Measurements from ENCODE around the gene NSD1. TPM values are rescaled to one million over a fixed set of nuclear protein-coding genes. Genes with fewer than 3 reads are reported as not detected.

The NSD1 gene
- total RNA-seq, 2 donors from 2014 or later, result 62.6 to 80.5 TPM

- H3K9me3 Mint-ChIP-seq, result no peaks in the 10 kb centered on the region
- DNase-seq (ENCODE audit: low spot score in 2 of 2) (no peak), ATAC-seq (no peak)
- H3K27ac Mint-ChIP-seq, result no peak overlapping the region
- no peaks in the 10 kb centered on the region for H3K36me3 Mint-ChIP-seq
Measured at GRCh38 chr5:177096162-177097015, 37.2 kb upstream of the NSD1 start.

- no peak for DNase-seq (ENCODE audit: low spot score in 2 of 2)
- Mint-ChIP-seq H3K27ac (no peak overlapping the region), H3K36me3 (no peaks in the 10 kb centered on the region), H3K9me3 (no peaks in the 10 kb centered on the region)
- ATAC-seq, result no peak
Measured at GRCh38 chr5:177097016-177097985, 36.3 kb upstream of the NSD1 start.

DNA sequence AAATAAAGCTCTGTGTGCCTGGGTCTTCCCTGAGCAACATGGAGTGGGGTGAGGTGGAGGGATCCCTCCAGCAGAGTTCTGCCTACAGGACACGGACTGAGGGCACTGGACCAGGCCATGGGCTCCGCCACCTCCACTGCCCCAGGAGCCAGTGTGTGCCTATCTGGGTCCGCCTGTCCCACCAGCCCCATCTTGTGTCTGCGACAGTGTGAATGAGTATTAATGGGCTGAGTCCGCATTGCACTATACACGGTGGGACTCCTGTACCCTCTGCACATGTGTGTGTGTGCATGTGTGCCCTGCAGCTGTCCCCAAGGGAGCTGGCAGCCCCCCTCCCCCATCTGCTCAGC is 35.5 kb upstream of the NSD1 start:
- H3K27ac Mint-ChIP-seq, result no peak overlapping the region
- ATAC-seq (no peak), DNase-seq (ENCODE audit: low spot score in 2 of 2) (no peak)
- no peaks in the 10 kb centered on the region for H3K9me3 Mint-ChIP-seq
- no peaks in the 10 kb centered on the region for H3K36me3 Mint-ChIP-seq

GRCh38 chr5:177098470-177099141 is 35.0 kb upstream of the NSD1 start:
- H3K36me3 Mint-ChIP-seq, result no peaks in the 10 kb centered on the region
- no peak overlapping the region for H3K27ac Mint-ChIP-seq
- DNase-seq (ENCODE audit: low spot score in 2 of 2) (no peak), ATAC-seq (no peak)
- no peaks in the 10 kb centered on the region for H3K9me3 Mint-ChIP-seq

DNA sequence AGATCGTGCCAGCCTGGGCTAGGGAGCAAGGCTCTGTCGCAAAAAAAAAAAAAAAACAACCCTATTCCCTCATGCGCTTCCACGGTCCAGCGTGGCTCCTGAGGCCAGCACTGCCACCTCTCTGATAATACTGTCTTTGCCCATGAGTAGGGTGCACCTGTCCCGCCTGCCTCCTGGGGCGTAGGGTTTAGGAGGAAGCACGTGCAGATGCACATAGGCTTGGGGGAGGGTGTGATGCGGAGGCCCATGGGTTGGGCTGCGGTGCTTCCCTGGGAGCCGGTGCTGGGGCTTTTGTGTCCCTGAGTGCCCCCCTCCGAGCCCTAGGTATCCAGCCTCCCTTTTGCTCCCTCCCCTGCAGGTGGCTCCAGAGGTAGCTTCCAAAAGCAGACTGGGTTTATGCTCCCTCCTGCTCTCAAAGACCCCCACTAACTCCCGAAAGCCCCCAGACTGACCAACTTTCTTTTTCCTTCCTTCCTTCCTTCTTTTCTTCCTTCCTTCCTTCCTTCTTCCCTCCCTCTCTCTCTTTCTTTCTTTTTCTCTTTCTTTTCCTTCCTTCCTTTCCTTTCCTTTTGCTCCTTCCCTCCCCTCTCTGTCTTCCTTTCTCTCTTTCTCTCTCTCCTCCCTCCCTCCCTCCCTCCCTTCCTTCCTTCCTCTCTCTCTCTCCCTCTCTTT is 34.0 kb upstream of the NSD1 start:
- DNase-seq (ENCODE audit: low spot score in 2 of 2) (no peak), ATAC-seq (no peak)
- H3K9me3 Mint-ChIP-seq, result no peaks in the 10 kb centered on the region
- no peak overlapping the region for H3K27ac Mint-ChIP-seq
- no peaks in the 10 kb centered on the region for H3K36me3 Mint-ChIP-seq

- no peak for ATAC-seq
- Mint-ChIP-seq H3K9me3 (no peaks in the 10 kb centered on the region), H3K27ac (no peak overlapping the region), H3K36me3 (no peaks in the 10 kb centered on the region)
- no peak for DNase-seq (ENCODE audit: low spot score in 2 of 2)
Measured at GRCh38 chr5:177100714-177101121, 32.9 kb upstream of the NSD1 start.

GRCh38 chr5:177103523-177104253 is 29.9 kb upstream of the NSD1 start:
- Mint-ChIP-seq H3K9me3 (no peaks in the 10 kb centered on the region), H3K36me3 (no peaks in the 10 kb centered on the region), H3K27ac (no peak overlapping the region)
- ATAC-seq (no peak), DNase-seq (ENCODE audit: low spot score in 2 of 2) (no peak)

DNA sequence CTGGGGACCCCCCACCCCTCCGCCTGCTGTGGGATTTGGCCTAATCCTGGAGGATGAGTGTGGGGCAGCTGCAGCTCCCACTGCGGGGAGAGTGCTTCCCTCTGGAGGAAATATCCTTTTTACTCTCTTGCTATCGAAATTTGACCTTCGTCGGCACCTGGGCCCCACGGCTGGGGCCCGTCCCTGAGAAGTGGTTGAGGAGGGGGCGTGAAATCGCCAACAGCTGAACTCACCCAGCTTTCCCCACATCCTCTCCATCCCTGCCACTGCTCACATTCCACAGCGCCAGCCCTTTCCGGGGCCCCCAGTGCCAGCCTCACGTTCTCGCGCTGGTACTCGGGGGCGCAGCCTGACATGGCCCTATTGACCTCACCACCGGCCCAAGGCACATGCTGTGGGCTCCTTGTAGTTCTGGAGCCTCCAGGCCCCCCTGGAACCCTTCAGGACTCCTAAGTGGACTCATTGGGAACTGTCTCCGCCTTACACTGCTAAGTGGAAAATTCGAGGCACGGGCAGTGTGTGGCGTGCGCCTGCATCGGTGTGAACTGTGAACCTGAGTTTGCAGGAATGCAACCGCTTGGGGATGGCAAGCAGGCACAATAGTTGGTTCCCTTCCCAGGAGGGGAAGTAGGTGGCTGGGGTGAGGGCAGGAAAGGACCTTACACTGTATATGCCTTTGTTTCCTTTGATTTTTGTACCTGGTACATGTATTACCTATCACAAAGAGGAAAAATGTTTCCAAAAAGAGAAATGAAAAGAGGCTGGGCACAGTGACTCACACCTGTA is 27.7 kb upstream of the NSD1 start:
- peak overlapping the region in 1 of 2 donors; percentile 53 for H3K27ac Mint-ChIP-seq
- DNase-seq (ENCODE audit: low spot score in 2 of 2), result no peak
- no peaks in the 10 kb centered on the region for H3K9me3 Mint-ChIP-seq
- no peaks in the 10 kb centered on the region for H3K36me3 Mint-ChIP-seq
- no peak for ATAC-seq

GRCh38 chr5:177107159-177107558 is 26.4 kb upstream of the NSD1 start:
- no peak overlapping the region for H3K27ac Mint-ChIP-seq
- H3K9me3 Mint-ChIP-seq, result no peaks in the 10 kb centered on the region
- no peak for ATAC-seq

DNA sequence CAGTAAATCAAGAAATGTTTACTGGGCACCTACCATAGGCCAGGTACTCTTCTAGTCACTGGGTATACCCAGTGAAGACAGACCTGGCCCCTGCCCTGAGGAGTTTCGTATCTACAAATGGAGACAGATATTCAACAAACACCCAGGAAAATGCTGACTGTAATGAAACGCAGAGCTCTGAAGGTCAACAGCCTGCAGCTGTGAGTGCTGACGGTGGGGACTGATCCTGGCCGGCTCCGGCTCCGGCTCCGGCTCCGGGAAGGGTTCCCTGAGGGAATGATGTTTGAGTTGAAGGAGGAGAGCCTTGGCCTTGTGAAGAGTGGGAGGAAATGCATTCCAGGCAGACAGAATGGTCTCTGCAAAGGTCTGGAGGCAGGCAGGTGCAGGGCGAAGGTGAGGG is 23.8 kb upstream of the NSD1 start:
- ATAC-seq (no peak), DNase-seq (ENCODE audit: low spot score in 2 of 2) (no peak)
- Mint-ChIP-seq H3K36me3 (no peaks in the 10 kb centered on the region), H3K9me3 (no peaks in the 10 kb centered on the region), H3K27ac (no peak overlapping the region)

More at GRCh38 chr5:177107159-177107558, 26.4 kb upstream of the NSD1 start:
- DNase-seq (ENCODE audit: low spot score in 2 of 2), result no peak
- no peaks in the 10 kb centered on the region for H3K36me3 Mint-ChIP-seq

GRCh38 chr5:177111720-177112394 is 21.7 kb upstream of the NSD1 start:
- peak overlapping the region in 1 of 2 donors; percentile 36 for H3K27ac Mint-ChIP-seq
- peak; percentile 33 to 71 for ATAC-seq
- H3K9me3 Mint-ChIP-seq, result peaks cover 0 to 5% of the 10 kb centered on the region in 2 donors
- DNase-seq (ENCODE audit: low spot score in 2 of 2), result peak in 1 of 2 donors; percentile 68
- peaks cover 0 to 9% of the 10 kb centered on the region in 2 donors for H3K36me3 Mint-ChIP-seq

GRCh38 chr5:177112589-177113220 is 20.9 kb upstream of the NSD1 start:
- ATAC-seq (no peak), DNase-seq (ENCODE audit: low spot score in 2 of 2) (no peak)
- H3K9me3 Mint-ChIP-seq, result peaks cover 0 to 5% of the 10 kb centered on the region in 2 donors

GRCh38 chr5:177113566-177114424 is 19.8 kb upstream of the NSD1 start:
- H3K27ac Mint-ChIP-seq, result no peak overlapping the region
- ATAC-seq (peak; percentile 33 to 59), DNase-seq (ENCODE audit: low spot score in 2 of 2) (peak; percentile 75 to 86)
- peaks cover 0 to 5% of the 10 kb centered on the region in 2 donors for H3K9me3 Mint-ChIP-seq
- H3K36me3 Mint-ChIP-seq, result peaks cover 0 to 14% of the 10 kb centered on the region in 2 donors

More at GRCh38 chr5:177112589-177113220, 20.9 kb upstream of the NSD1 start:
- no peak overlapping the region for H3K27ac Mint-ChIP-seq
- peaks cover 0 to 14% of the 10 kb centered on the region in 2 donors for H3K36me3 Mint-ChIP-seq

Data from activated naive CD4-positive, alpha-beta T cell treated with anti-CD3 and anti-CD28 coated beads, Interleukin-2, amount 50 U/mL, for 72 hours (primary cell).